GM21447 (cell line): ENCODE results near the gene BCKDHB.

Source experiments
- ATAC-seq: cut with Tn5 transposase; IDR thresholded peaks from one replicate; pipeline ENCODE4 v1.9.1; 2021; ENCODE audit not compliant: unreplicated experiment

The BCKDHB gene

DNA sequence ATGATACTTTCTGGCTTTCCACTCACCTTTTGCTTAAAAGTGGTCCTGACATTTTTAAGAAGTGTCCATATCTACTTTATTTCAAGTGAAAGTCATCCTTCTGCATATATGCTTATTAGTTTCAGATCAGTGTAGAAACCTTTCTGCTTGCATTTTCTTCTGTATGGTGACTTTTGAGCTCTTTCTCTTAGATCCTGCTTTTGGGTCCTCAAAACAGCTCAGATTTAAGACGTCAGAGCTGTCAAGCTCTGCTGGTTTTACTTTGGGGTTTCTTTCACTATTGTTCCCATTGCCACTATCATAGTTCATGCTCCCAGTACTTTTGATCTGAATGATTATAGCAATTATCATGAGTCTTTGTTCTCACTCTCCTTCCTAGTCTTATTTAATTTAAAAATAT lies 41.7 kb downstream of the BCKDHB start:
- ATAC-seq, result no peak

DNA sequence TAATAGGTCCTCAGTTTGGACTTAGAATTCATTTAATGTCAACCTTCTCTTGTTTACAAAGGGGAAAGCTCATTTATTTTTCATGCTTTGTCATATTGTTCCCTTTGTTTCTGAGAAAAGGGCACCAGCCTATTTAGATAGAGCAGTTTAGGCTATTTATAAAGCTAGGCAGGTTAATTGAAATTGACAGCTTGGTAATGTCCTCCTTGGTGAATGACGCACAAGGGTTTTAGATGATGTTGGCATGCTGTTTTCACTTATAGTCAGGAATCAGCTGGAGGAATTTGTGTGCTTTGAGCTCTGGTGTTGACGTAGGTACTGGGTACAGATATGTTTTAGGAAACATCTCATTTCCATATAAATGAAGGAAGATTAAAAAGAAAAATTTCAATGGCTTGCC lies 45.2 kb downstream of the BCKDHB start:
- ATAC-seq, result no peak

DNA sequence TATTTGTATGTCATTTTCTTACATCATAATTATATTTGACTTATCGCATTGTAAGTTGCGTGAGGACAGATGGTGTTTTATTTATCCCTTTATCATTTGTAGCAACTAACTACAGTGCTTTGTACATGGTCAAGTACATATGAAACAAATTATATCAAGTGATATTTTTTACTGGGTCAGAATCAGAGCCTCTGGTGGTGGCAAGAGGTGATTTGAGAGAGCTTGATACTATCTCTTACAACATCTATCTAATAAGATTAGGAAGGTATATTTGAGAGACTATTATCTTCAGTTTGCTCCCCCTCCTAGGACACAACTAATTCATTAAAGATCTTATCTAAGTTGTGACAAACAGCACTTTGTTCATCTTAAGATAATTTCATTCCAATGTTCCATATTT lies 47.7 kb downstream of the BCKDHB start:
- no peak for ATAC-seq

DNA sequence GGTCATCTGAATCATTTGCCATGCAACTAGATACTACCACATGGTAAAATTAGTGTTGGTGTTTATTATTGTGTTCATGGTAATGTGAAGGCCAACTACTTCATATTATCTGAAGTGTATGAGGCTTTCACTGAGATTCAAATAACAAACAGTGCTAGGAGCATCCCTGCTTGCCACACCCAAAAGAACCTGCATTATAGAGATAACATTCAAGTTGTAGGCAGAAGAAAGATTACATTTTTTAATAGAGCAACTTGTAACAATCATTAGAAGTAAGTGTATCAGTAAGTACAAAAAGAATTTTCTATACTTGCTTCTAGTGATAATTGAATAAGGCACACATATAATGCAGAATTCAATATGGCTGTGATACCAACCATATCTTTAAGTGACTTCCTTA lies 49.8 kb downstream of the BCKDHB start:
- no peak for ATAC-seq

DNA sequence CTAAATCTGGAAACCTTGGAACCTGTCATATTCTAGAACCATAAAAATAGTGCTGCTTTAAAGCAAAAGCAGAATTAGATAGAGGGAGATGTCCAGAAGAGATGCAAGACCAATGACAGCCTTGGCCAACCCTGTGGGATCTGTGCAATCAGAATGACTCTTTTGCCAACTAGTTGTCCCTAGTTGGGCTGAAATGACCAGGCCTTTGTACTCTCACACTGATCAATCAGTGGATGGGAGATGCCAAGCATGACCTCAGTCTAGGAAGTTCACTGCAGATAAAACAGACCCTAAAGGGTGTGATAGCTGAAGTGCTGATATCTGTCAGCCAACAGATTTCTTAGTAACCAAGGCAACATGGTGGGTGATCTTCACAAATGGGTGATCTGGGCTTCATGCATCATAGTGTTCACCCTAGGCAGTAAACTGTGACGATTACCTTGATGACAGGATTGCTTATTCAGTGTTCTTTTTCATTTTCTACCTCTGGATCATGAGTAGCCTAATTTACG lies 52.1 kb downstream of the BCKDHB start:
- no peak for ATAC-seq

DNA sequence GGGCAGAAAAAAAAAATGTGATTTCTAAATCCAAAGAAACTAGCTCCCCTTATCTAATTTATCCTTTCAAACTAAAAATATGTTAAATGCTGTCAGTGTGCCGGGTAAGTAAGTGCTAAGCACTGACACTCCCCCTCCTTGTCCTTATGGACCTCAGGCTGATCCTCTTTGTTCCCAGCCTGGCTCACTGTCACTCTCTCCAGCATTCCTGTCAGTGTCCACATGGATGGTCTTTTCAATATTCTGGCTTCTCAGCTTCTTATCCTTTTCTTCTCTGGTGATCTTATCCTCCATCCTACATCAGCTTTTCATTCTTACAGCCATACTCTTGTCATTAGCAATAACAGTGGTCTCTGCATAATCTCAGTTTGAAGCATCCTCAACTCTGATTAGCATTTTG lies 55.0 kb downstream of the BCKDHB start:
- no peak for ATAC-seq

DNA sequence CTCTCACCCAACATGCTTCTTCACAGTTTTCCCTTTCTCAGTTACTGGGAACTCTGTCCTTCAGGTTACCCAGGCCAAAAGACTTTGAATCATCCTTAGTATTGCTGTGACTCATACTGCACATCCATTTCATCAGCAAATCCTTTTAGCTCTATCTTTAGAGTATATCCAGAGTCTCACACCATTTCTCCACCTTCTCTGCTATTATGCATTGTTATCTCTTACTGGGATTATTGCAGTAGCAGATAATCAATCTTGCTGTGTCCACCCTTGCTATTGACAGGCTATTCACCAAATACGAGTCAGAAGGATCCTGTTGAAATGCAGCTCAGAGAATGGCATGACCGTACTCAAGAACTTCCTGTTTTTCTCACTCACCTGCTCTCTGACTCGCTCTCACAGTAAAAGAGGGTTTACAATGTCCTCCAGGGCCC lies 57.3 kb downstream of the BCKDHB start:
- peak; percentile 66 for ATAC-seq

DNA sequence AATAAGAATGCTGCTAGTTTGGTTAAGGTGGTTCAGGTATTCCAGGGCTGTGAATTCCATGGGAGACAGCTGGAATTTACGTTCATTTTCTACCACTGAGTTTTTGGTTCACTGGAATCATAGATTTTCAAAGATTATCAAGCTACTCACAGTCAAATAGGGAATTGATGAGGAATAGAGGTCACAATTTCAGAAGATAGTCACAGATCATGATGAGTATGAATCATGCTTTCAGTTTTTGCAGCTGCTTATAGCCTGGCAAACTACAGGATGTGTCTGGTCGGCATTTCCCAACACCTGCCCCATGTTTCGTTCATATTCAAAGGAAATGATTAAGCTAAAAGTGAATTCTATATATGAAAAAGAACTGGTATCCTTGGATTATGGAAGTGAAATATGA lies 58.7 kb downstream of the BCKDHB start:
- ATAC-seq, result peak; percentile 95

DNA sequence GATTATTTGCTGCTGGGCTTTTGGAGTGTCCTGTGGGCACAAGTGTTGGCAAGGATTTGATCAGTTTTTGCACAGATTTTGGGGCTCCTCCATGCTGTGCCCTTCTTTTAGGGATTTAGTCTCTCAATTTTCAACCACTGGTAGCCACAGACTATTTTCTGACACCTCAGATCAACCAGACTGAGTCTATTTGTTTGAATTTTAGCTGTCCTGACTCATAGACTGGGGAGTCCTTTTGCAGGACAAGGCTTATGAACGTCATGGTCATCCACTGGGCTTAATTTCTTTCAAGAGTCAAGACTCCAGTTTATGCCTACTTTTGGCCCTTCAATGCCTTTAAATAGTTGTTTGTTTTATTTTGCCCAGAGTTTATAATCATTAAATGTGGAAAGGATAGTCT lies 59.3 kb downstream of the BCKDHB start:
- ATAC-seq, result no peak

DNA sequence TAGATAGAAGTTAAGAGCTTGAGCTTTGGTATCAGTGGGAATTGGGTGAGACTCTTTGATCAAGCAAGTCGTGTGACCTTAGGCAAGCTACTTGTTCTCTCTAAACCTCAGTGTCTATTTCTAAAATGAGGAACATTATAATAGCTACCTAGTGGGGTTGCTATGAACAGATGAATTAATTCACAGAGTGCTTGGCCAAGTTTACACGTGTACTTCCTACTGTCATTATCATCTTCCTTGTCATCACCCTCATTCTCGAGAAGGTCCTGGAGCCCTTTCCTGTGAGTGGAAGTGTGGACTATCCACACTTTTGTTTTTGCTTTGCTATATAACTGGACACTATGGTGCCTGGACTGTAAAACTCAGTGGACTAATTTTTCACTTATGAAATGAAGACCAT lies 64.0 kb downstream of the BCKDHB start:
- ATAC-seq, result no peak

DNA sequence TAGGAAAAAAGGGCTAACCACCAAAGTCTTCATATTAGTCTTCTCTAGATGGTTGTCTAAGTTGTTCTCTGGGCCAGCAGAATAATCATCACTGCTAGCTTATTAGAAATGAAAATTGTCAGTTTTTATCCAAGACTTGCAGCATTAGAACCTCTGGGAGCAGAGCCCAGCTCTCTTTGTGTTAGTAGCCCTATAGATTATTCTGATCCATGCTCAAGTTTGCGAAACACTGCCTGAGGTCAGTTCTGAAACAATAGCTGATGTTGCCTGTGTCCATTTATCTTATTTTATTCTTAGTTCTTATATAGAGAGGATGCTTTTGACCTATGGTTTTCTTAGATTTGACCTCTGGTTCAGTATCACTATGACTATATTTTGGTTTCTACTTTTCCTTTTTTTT lies 66.9 kb downstream of the BCKDHB start:
- ATAC-seq, result no peak

DNA sequence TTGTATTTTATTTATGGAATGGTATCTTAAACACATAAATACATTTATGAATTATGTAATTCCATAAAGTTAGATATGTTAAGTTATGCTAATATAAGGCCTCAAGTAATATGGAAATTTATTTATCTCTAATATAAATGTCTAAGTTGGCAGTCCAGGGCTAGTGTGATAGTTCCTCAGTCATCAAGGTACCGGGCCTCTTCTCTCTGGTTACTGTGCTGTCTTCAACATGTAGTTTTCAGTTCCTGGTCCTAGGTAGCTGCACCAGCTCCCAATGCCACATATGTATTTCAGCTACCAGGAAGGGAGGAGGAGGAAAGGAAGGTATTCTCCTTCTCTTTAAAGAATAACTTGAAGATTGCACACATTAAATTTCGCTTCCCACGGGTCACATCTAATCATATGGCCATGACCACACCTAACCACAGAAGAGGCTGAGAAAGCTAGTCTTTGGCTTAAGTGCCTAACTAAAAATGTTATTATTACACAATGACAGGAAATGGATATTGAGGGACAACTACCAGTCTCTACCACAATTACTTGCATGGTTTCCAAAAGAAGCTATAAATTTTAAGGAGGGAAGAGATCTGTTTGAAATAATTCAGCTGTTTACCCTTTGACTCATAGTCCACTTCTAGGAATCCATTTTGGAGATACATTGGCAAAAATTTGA lies 68.6 kb downstream of the BCKDHB start:
- peak; percentile 58 for ATAC-seq

DNA sequence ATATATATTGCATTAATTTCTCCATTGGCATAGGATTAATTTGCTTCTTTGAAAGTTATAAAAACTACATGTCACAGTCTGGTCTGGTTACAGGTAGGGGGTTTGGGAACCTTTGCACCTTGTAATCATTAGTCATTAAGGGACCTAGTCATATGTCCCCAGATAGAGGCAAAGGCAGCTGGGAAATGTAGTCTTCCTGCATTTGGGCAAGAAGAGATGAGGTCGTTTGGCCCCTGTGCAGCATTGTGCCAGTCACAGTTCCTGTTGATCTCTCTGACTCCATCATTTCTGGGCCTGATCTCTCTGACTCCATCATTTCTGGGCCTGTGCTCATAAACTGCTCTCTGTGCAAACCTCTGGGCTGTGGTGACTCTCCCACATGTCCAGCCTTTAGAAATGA lies 73.2 kb downstream of the BCKDHB start:
- no peak for ATAC-seq

DNA sequence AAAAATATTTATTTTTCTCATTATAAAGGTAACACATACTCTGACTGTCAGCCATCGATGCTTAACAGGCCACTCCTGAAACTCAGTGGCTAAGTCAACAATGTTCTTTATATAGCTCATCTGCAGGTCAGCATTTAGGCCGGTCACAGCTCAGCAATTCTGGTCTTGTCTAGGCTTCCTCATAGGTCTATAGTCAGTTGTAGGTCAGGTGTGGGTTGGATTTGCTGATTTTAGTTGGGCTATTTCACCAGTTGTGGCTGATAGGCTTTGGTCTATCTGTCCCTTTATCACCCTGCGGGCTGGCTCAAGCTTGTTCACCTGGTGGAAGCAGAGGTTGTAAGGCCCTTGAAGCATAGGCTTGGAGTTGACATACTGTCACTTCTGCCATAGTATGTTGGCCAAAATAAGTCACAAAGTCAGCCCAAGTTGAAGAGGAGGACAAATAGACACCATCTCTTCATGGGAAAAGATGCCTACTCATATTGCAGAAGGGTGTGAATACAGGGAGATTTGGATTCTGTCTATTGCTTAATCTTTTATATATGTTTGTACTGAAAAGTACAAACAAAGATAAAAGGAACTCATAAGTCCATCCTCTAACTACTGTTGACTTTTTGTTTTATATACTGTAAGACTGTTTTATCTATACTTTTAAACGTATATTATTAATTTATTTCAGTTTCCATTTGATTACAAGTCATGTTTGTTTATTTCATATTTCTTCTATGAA lies 75.0 kb downstream of the BCKDHB start:
- peak; percentile 74 for ATAC-seq

DNA sequence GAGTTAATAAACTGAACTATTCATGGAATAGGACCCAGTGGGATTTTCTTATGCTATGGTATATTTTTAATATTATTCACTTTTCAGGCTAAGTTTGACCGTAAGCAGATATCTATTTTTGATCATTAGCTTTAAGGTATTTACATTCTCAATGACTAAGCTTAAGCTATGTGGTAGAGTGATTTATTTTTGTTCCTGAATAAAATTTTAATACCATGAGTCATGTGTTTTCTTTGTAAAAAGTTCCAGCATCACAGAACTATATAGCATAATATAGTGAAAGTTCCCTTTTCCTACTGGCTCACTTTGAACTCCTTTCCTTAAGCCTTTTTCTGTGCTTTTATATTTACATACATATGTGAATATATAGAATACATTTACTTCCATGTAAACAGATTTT lies 75.8 kb downstream of the BCKDHB start:
- no peak for ATAC-seq

DNA sequence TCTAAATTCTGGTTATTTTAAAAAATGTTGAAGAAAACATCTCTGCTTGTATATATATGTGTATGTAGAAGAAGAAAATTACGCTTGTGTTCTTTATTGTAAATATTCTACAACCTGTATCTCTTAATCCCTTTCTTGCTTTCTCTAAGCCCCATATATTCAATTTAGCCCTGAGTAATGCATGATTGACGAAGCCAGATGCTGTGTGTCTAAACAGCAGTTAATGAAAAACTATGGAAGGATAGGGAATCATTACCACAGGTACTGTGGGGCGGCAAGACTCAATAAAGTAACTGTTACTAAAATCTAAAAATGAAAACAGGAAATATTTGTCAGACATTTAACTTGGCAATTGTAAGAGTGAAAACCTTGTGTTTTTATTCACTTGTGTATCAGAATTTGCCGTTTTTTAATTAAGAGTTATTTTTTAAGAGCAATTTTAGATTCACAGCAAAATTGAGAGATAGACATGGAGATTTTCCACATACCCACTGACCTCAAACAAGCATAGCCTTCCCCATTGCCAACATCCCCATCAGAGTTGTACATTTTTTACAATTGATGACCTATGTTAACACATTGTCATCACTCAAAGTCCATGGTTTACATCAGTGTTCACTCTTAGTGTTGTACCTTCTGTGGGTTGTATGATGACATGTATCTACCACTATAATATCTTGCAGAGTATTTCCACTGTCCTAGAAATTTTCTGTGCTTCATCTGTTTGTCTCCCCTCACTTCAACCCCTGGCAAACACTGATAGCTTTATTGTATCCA lies 76.7 kb downstream of the BCKDHB start:
- no peak for ATAC-seq

DNA sequence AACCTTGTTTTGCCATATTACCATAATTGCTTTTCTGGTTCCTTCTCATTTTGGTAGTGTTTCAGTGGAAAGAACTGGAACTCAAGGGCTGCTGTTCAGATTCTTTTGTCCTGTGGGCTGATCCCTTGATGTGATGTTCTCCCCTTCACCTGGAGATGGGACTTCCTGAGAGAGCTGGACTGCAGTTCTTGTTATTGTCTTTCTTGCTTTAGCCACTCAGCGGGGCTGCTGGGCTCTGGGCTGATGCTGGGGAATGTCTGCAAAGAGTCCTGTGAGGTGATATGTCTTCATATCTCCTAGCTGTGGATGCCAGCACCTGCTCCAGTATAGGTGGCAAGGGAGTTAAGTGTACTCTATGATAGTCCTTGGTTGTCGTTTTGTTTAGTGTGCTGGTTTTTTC lies 79.0 kb downstream of the BCKDHB start:
- ATAC-seq, result no peak

DNA sequence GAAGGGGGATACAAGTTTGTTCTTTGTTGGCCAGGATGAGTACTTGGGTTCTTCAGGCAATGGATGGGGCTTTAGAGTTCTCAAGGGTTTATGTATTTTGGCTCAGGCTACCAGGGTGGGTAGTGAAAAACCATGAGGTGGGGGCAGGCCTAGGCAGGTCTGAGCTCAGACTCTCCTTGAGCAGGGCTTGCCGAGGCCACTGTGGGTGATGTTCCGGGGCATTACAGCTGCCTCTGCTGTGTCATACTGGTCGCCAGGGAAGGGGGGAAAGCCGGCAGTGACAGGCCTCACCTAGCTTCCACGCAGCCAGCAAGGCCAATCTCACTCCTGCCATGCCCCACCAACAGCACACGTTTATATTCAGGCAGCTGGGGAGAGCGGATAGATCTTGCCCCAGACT lies 79.6 kb downstream of the BCKDHB start:
- no peak for ATAC-seq

DNA sequence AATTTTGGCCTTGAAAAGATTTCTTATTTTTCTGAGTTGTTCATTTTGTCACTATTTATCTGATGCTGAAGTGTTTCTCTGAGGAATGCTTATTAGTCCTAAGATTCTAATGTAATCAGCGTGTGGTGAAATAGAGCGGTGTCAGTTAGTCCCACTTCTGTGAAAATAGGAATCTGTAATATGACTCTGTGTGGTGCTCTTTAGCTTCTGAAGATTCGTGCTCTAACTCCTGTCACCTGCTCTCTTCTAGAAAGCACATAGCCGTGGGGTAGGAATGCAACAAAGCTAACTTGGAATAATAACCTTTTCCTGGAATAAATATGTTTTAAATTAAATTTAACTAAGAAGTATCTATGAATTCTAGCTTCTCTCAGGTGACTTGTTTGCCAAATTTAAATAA lies 90.4 kb downstream of the BCKDHB start:
- ATAC-seq, result no peak

DNA sequence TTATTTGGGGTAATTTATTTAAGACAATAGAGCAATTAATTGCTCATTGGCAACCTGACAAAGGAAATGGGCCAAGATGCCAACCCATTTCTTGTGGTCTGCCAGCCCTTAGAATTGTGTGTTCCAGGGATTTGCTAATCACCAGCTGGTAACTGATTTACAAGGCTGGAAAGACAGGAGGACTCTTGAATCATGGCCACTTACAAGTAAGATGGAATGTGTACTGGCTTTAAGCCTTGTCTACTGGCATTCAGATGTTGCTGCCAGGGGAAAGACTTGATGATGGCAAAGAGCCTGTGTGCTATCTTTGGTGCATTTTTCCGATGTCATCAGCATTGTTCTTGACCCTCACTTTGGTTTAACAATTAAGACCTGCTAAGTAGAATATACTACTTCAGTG lies 91.0 kb downstream of the BCKDHB start:
- ATAC-seq, result no peak

DNA sequence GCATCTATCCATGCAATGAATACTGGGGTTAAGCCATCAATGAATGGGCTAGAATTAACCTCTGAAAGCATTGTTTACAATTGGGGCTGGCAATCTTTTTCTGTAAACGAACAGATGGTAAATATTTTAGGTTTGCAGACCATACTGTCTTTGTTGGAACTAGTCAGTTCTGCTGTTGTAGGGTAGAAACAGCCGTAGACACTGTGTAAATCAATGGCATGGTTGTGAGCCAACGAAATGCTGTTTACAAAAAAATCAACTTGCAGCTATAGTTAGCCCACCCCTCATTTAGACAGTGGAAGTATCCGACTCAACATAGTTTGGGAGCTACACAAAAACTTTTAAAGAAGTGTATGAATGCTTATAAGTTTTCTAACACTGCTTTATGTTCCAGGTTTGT lies 91.5 kb downstream of the BCKDHB start:
- no peak for ATAC-seq

DNA sequence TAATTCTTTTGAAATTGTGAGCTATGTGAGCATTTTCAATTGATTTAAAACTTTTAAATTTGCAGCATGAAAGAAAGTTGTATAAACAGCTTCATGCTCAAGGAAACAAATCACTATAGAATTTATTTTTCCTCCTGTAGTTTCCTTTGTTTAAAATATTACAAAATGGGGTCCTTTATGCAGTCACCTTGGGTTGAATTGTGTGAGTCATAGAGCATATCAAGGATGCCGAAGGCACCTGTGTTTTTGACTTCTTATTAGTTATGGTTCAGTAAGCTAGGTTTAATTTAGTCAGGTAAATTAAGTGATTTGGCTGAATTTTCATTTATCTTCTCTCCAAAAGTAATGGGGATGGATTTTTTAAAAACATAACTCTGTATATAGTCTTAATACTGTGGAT lies 96.8 kb downstream of the BCKDHB start:
- no peak for ATAC-seq
